C4-2B (cell line): Measurements from ENCODE around the gene SNX27.

Experiments used
- CTCF ChIP-seq: fragments of 450-650 bp; conservative IDR thresholded peaks from 2 replicates; pipeline ENCODE4 v1.5.1; 2017; ENCODE audit warnings: mild to moderate bottlenecking
- ZFX ChIP-seq: fragments of 450-650 bp; IDR thresholded peaks from 2 replicates; pipeline ENCODE4 v1.6.1; 2017

GRCh38 chr1:151733126-151733525 lies 121.3 kb downstream of the SNX27 start:
- TF ChIP-seq CTCF (no peak), ZFX (no peak)
